ENCODE data around the gene CSRP1. TPM values are rescaled to one million over a fixed set of nuclear protein-coding genes. Genes with fewer than 3 reads are reported as not detected.

Gene CSRP1
- total RNA-seq, 1 donor from 2014 or later = 948 TPM

GRCh38 chr1:201513498-201514243 is 6.7 kb upstream of the CSRP1 start:
- Histone ChIP-seq H3K27me3 (no peaks in the 10 kb centered on the region), H3K36me3 (no peaks in the 10 kb centered on the region), H3K9me3 (no peaks in the 10 kb centered on the region), H3K4me1 (peaks cover 9 to 17% of the 10 kb centered on the region in 2 donors), H3K27ac (peak overlapping the region; percentile 62 to 87), H3K4me3 (no peak overlapping the region)
- intact Hi-C loops (cut with DNase I) = loop anchor here (1.0 to 10.0 kb wide), 4 partner anchors 31 to 259 kb away; no protein-coding TSS in a partner anchor
- TF ChIP-seq CTCF (IDR thresholded peaks at IDR 0.05) = no peak
- no peak for DNase-seq (ENCODE audit: low spot score in 2 of 2)

GRCh38 chr1:201511941-201512539 is 5.1 kb upstream of the CSRP1 start:
- peak overlapping the region; percentile 62 to 87 for H3K27ac ChIP-seq
- intact Hi-C loops (cut with DNase I) = loop anchor here (5.0 to 10.0 kb wide), 2 partner anchors 165 to 257 kb away; no protein-coding TSS in a partner anchor
- H3K36me3 ChIP-seq = no peaks in the 10 kb centered on the region
- DNase-seq (ENCODE audit: low spot score in 2 of 2) = peak in 1 of 2 donors; percentile 85
- H3K4me1 ChIP-seq = peaks cover 9 to 27% of the 10 kb centered on the region in 2 donors
- H3K4me3 ChIP-seq = peak overlapping the region in 1 of 2 donors; percentile 3
- H3K9me3 ChIP-seq = no peaks in the 10 kb centered on the region
- no peak for TF ChIP-seq CTCF (IDR thresholded peaks at IDR 0.05)
- no peaks in the 10 kb centered on the region for H3K27me3 ChIP-seq

- no peaks in the 10 kb centered on the region for H3K36me3 ChIP-seq
- intact Hi-C loops (cut with DNase I) = loop anchor here (5.0 to 10.0 kb wide), 2 partner anchors 164 to 257 kb away; no protein-coding TSS in a partner anchor
- peak overlapping the region in 1 of 2 donors; percentile 3 for H3K4me3 ChIP-seq
- no peak for DNase-seq (ENCODE audit: low spot score in 2 of 2)
- no peaks in the 10 kb centered on the region for H3K27me3 ChIP-seq
- H3K9me3 ChIP-seq = no peaks in the 10 kb centered on the region
- TF ChIP-seq CTCF (IDR thresholded peaks at IDR 0.05) = no peak
- H3K4me1 ChIP-seq = peaks cover 9 to 27% of the 10 kb centered on the region in 2 donors
- peak overlapping the region; percentile 62 to 87 for H3K27ac ChIP-seq
Measured at GRCh38 chr1:201511396-201511940, 4.5 kb upstream of the CSRP1 start.

- H3K4me1 ChIP-seq = peaks cover 9 to 27% of the 10 kb centered on the region in 2 donors
- H3K4me3 ChIP-seq = no peak overlapping the region
- no peaks in the 10 kb centered on the region for H3K27me3 ChIP-seq
- no peak for DNase-seq (ENCODE audit: low spot score in 2 of 2)
- no peaks in the 10 kb centered on the region for H3K9me3 ChIP-seq
- H3K36me3 ChIP-seq = no peaks in the 10 kb centered on the region
- peak overlapping the region in 1 of 2 donors; percentile 87 for H3K27ac ChIP-seq
- no peak for TF ChIP-seq CTCF (IDR thresholded peaks at IDR 0.05)
- intact Hi-C loops (cut with DNase I) = loop anchor here (5.0 to 10.0 kb wide), 2 partner anchors 163 to 256 kb away; no protein-coding TSS in a partner anchor
Measured at GRCh38 chr1:201510734-201511133, 3.8 kb upstream of the CSRP1 start.

GRCh38 chr1:201509601-201510374 is 2.9 kb upstream of the CSRP1 start:
- intact Hi-C loops (cut with DNase I) = loop anchor here (5.0 to 10.0 kb wide), 2 partner anchors 162 to 255 kb away; no protein-coding TSS in a partner anchor
- Histone ChIP-seq H3K27me3 (no peaks in the 10 kb centered on the region), H3K4me3 (no peak overlapping the region), H3K36me3 (no peaks in the 10 kb centered on the region), H3K4me1 (peaks cover 9 to 27% of the 10 kb centered on the region in 2 donors), H3K27ac (no peak overlapping the region), H3K9me3 (no peaks in the 10 kb centered on the region)
- DNase-seq (ENCODE audit: low spot score in 2 of 2) = no peak
- TF ChIP-seq CTCF (IDR thresholded peaks at IDR 0.05) = no peak
